GM18861 (cell line): ENCODE measurements around the gene SLC16A9.
"Not testable (repeated sequence)": the region's sequence is repeated elsewhere in the genome, so short reads cannot be mapped to it uniquely, and the experiment has no call there.

Experiments
- ATAC-seq: cut with Tn5 transposase; IDR thresholded peaks from one replicate; pipeline ENCODE4 v1.9.1; 2021; ENCODE audit not compliant: unreplicated experiment

Gene SLC16A9

DNA sequence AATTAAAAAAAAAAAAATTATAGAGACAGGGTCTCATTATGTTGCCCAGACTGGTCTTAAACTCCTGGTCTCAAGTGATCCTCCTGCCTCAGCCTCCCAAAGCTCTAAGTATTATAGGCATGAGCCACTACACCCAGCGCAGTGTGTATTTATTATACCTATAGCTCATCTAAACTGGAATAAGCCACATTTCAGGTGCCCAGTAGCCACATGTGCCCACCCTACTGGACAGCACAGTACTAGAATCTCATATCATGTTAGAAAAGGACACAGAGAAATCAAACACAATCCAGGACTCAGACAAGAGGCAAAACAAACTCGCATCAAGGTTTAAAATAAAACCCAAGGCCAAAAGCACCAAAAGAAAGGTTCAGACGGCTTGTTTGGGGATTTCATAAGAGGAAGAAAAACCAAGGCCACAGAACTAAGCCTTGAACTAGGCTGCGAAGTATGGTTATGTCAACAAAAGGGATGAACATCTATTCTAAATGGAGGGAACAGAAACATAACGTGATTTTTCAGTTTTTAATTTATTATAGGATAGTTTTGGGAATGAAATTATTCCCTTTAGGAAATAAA lies 32.3 kb downstream of the SLC16A9 start:
- ATAC-seq, result no peak

- ATAC-seq, result no peak
Observed at GRCh38 chr10:59675812-59676211, 33.8 kb downstream of the SLC16A9 start.

DNA sequence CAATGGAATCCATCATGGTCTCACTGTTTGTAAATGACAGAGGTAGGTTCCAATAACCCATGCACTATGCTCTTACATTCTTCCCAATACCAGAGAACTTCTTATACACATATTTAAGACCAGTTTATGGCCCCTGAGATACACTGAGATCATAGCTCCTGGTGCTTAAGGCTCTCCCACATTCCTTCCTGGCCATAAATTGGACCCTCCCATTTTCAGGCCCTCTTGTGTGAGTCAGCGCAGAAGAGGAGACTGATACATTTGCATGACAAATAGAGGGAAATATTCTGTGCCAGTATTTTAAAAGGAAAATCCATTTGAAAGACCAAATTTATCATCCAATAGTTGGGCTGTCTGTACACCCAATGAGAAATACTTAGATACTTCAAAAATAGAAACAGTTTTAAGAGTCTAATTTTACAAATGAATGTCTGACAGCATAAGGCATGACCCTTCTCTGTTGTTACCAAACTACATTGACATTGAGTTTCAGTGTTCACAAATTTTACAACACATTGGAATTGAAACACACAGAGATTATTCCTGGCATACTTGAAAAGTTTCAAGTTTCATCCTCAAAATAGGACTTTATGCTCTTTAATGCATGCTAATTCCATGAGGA lies 35.3 kb downstream of the SLC16A9 start:
- no peak for ATAC-seq

- ATAC-seq, result peak; percentile 42
Observed at GRCh38 chr10:59672150-59672875, 37.3 kb downstream of the SLC16A9 start.

- no peak for ATAC-seq
Observed at GRCh38 chr10:59670269-59670668, 39.4 kb downstream of the SLC16A9 start.

DNA sequence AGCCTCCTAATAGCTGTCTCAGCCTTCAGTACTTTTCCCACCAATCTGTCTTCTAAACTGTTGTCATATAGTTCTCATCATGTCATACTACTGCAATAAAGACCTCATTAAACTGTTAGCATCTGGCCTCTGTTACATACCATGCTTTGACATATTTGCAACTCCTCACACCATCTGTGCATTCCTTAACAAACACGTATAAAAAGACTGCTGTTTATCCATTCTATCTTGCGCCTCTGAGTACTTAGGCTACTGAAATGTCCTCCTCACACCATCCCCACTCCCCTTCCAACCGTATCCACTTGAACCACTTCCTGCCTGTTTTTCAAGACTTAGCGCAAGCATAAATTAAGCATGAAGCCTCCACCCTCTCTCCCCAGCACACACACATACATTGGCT lies 41.6 kb downstream of the SLC16A9 start:
- ATAC-seq, result no peak

DNA sequence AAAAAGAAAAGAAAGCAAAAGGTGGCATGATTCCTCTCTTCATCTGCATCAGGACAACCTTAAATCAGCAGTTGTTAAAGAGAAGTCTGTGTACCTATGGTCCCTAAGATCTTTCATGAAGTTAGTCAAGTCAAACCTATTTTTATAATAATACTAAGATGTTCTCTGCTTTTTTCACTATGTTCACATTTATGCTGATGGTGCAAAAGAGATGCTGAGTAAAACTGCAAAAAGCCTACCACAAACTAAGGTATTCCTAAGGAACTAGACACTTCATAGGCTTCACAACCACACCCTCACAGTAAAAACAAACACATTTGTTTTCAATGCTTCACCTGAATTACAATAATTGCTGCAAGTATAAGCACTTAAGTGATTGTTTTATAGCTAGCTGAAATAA lies 43.3 kb downstream of the SLC16A9 start:
- no peak for ATAC-seq

DNA sequence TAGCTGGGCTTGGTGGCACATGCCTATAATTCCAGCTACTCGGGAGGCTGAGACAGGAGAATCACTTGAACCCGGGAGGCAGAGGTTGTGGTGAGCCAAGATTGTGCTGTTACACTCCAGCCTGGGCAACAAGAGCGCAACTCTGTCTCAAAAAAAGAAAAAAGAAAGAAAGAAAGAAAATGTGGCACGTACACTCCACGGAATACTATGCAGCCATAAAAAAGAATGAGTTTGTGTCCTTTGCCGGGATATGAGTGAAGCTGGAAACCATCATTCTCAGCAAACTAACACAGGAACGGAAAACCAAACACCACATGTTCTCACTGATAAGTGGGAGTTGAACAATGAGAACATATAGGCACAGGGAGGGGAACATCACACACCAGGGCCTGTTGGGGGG lies 46.4 kb downstream of the SLC16A9 start:
- ATAC-seq, result not testable (repeated sequence)

GRCh38 chr10:59657724-59658123 lies 51.9 kb downstream of the SLC16A9 start:
- no peak for ATAC-seq

DNA sequence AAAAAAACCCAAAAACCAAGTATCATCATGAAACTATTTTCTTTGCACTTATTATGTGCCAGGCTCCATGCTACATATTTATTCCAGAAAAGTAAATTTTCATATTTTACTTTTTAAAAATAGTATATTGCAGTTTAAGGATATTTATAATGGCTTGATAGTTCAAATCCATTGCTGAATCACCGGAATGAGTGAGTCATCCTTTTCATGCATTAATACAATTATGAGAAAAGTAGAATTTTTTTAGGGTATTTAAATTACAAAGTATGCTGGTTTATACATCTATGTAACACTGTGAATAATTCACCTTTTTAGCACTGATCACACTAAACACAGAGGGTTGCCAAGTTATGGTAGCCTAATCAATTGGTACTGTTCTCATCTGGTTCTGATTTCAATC lies 54.3 kb downstream of the SLC16A9 start:
- no peak for ATAC-seq

DNA sequence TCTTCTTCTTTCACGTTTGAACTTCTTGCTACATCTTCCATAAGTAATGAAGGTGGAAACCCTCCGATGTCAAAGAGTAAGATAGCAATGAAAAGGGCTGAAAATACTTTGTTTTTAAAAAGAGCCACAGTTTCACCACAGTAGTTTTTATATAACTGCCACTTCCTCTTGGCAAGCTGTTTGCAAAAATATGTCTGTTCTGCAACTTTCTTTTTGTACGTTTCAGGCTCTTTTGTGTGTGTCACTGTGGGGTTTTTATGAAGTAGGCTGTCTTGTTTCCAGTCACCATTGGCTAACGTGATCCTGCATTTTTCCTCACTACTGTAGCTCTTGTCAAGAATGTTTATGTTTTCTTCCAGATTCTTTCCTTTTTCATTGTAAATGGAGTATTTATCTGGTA lies 55.6 kb downstream of the SLC16A9 start:
- peak; percentile 66 for ATAC-seq

DNA sequence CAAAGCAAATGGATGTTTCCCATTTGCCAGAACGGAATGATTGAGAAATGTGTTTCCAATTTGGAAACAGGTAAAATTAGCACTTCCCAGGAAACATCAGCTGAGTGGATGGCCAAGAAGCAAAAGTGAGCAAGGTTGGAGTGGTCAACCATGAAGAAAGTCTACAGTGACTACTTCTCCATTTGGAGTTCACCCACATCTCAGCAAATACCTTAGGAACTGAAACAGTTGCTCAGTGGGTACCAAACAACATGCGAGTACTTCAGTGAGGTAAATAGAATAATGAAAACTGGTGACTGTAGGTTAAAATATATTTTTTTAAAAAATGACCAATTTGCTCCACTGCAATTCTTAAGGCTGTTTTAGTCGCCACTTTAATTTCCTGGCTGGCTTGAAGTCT lies 57.7 kb downstream of the SLC16A9 start:
- ATAC-seq, result no peak

- ATAC-seq, result no peak
Observed at GRCh38 chr10:59649606-59650346, 59.9 kb downstream of the SLC16A9 start.

DNA sequence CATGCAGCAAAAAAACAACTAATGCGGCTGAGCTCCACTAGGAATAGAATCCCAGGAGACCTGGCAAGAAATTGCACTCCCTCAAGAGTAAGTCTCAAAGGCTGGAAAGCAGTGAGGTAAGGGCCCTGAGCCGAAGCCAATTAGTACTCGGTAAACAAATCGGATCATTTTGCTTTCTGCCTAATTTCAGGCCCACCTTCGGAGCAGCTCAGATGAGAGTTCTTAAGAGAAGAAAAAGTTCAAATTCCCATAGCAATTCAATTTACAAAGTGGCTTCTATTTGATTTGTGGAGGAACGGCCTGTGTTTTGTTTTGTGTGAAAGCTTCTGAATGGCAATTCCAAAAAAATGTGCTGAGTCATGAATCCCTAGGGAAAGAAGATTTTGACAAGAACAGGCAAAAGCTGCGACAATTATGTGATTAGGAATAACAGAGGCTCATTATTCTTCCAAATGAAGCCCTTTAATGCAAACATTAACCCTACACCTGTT lies 60.9 kb downstream of the SLC16A9 start:
- ATAC-seq, result no peak

DNA sequence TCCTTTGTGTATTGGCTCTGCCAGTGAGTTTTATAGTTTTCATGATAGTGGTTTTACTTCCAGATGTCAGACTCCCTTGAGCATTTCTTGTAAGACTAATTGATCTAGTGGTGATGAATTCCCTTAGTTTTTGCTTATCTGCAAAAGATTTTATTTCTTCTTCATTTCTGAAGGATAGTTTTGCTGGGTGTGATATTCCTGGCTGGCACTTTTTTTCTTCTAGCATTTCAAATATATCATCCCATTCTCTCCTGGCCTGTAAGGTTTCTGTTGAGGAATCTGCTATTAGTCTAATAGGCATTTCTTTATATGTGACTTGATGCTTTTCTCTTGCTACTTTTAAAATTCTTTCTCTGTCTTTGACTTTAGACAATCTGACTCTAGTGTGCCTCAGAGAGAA lies 64.8 kb downstream of the SLC16A9 start:
- ATAC-seq, result no peak

GRCh38 chr10:59641688-59642087 lies 68.0 kb downstream of the SLC16A9 start:
- ATAC-seq, result not testable (repeated sequence)

- no peak for ATAC-seq
Observed at GRCh38 chr10:59635502-59636290, 74.0 kb downstream of the SLC16A9 start.

GRCh38 chr10:59634102-59634501 lies 75.5 kb downstream of the SLC16A9 start:
- no peak for ATAC-seq

GRCh38 chr10:59633063-59633462 lies 76.6 kb downstream of the SLC16A9 start:
- ATAC-seq, result no peak

GRCh38 chr10:59631882-59632807 lies 77.5 kb downstream of the SLC16A9 start:
- ATAC-seq, result no peak
